Suprapubic skin (tissue), 4 donors: ENCODE data around the gene KYNU. TPM values are rescaled to one million over a fixed set of nuclear protein-coding genes. Genes with fewer than 3 reads are reported as not detected.

Experiments used
- DNase-seq, 2 donors: peaks; one replicate each; pipeline ENCODE4 v3.0.0-alpha.2; 2019; ENCODE audit warnings: low spot score in 2 of 2
- H3K27ac ChIP-seq: fragments of 200-600 bp; sonication (generic); one replicate; pipeline ENCODE4 v1.5.1; 2019
- H3K27me3 ChIP-seq: fragments of 200-600 bp; sonication (generic); one replicate; pipeline ENCODE4 v1.5.1; 2019
- H3K36me3 ChIP-seq: fragments of 200-600 bp; sonication (generic); one replicate; pipeline ENCODE4 v1.5.1; 2019
- H3K4me1 ChIP-seq: fragments of 200-600 bp; sonication (generic); one replicate; pipeline ENCODE4 v1.5.1; 2019
- H3K4me3 ChIP-seq: fragments of 200-600 bp; sonication (generic); one replicate; pipeline ENCODE4 v1.5.1; 2019; ENCODE audit warnings: mild to moderate bottlenecking
- H3K9me3 ChIP-seq: fragments of 200-600 bp; sonication (generic); one replicate; pipeline ENCODE4 v1.5.1; 2019
- CTCF ChIP-seq, 2 donors: fragments of 200-600 bp in 1 of 2; fragments of 450-650 bp in 1 of 2; sonication (generic) in 1 of 2; IDR thresholded peaks; one replicate each; pipeline ENCODE4 v1.5.1; 2016 to 2019; ENCODE audit warnings: antibody characterized with exemption in 2 of 2, mild to moderate bottlenecking in 1 of 2, moderate library complexity in 1 of 2
- EP300 ChIP-seq: sonication (generic); formaldehyde crosslinking; IDR thresholded peaks from one replicate; pipeline ENCODE4 v1.6.1; 2017; ENCODE audit warnings: antibody characterized with exemption
- POLR2A ChIP-seq, 2 donors: fragments of 450-650 bp; IDR thresholded peaks; one replicate each; pipeline ENCODE4 v1.6.1; 2017; ENCODE audit warnings: antibody characterized with exemption in 2 of 2, mild to moderate bottlenecking in 2 of 2, moderate library complexity in 2 of 2
- POLR2AphosphoS5 ChIP-seq, 3 donors: sonication (generic); formaldehyde crosslinking; IDR thresholded peaks; one replicate each; pipeline ENCODE4 v1.6.1; 2017; ENCODE audit warnings: antibody characterized with exemption in 3 of 3
- WGBS: methylation state at CpG from one replicate; pipeline ENCODE4 v1.1.5; 2018; 5-methylcytosine and 5-hydroxymethylcytosine counted together
- total RNA-seq, 4 donors: library from RNA; depleted of rRNA; stranded (reverse); fragments of >200 nt; gene quantifications; one replicate each; pipeline ENCODE4 v1.1.0, GENCODE V29; 2016

Gene KYNU
- total RNA-seq, 4 donors from 2014 or later = 0.29 to 3.9 (median 2.0) TPM

GRCh38 chr2:142952018-142952417 is 74.6 kb downstream of the KYNU start:
- H3K36me3 ChIP-seq = no peaks in the 10 kb centered on the region
- H3K4me1 ChIP-seq = no peaks in the 10 kb centered on the region
- H3K9me3 ChIP-seq = no peaks in the 10 kb centered on the region
- H3K27ac ChIP-seq = no peak overlapping the region
- no peak for DNase-seq
- TF ChIP-seq POLR2AphosphoS5 (IDR thresholded peaks at IDR 0.05) (no peak), EP300 (no peak), CTCF (IDR thresholded peaks at IDR 0.05) (no peak), POLR2A (IDR thresholded peaks at IDR 0.05) (no peak)
- H3K27me3 ChIP-seq = no peaks in the 10 kb centered on the region
- WGBS = 84% methylated on average over 3 of the region's 3 CpGs
- no peak overlapping the region for H3K4me3 ChIP-seq

GRCh38 chr2:142952793-142953494 is 75.5 kb downstream of the KYNU start:
- TF ChIP-seq CTCF (IDR thresholded peaks at IDR 0.05) (no peak), POLR2A (IDR thresholded peaks at IDR 0.05) (no peak), POLR2AphosphoS5 (IDR thresholded peaks at IDR 0.05) (no peak), EP300 (no peak)
- DNase-seq = no peak
- Histone ChIP-seq H3K27me3 (no peaks in the 10 kb centered on the region), H3K36me3 (no peaks in the 10 kb centered on the region), H3K4me3 (no peak overlapping the region), H3K4me1 (no peaks in the 10 kb centered on the region), H3K27ac (no peak overlapping the region), H3K9me3 (no peaks in the 10 kb centered on the region)
- WGBS = 55% methylated on average over 6 of the region's 6 CpGs

GRCh38 chr2:142954493-142954892 is 77.0 kb downstream of the KYNU start:
- Histone ChIP-seq H3K27me3 (no peaks in the 10 kb centered on the region), H3K36me3 (no peaks in the 10 kb centered on the region), H3K9me3 (no peaks in the 10 kb centered on the region), H3K4me1 (no peaks in the 10 kb centered on the region), H3K27ac (no peak overlapping the region), H3K4me3 (no peak overlapping the region)
- DNase-seq = no peak
- WGBS = 67% methylated on average over 1 of the region's 1 CpG
- TF ChIP-seq POLR2AphosphoS5 (IDR thresholded peaks at IDR 0.05) = no peak
- no peak for TF ChIP-seq CTCF (IDR thresholded peaks at IDR 0.05)
- TF ChIP-seq POLR2A (IDR thresholded peaks at IDR 0.05) = no peak
- TF ChIP-seq EP300 = no peak

- H3K36me3 ChIP-seq = no peaks in the 10 kb centered on the region
- H3K4me1 ChIP-seq = no peaks in the 10 kb centered on the region
- TF ChIP-seq CTCF (IDR thresholded peaks at IDR 0.05) = no peak
- no peak for TF ChIP-seq POLR2AphosphoS5 (IDR thresholded peaks at IDR 0.05)
- TF ChIP-seq EP300 = no peak
- no peak for TF ChIP-seq POLR2A (IDR thresholded peaks at IDR 0.05)
- H3K4me3 ChIP-seq = no peak overlapping the region
- H3K9me3 ChIP-seq = no peaks in the 10 kb centered on the region
- no peaks in the 10 kb centered on the region for H3K27me3 ChIP-seq
- no peak for DNase-seq
- H3K27ac ChIP-seq = no peak overlapping the region
- 88% methylated on average over 1 of the region's 1 CpG for WGBS
These were observed 79.7 kb downstream of the KYNU start for GRCh38 chr2:142957144-142957543.

- H3K36me3 ChIP-seq = no peaks in the 10 kb centered on the region
- TF ChIP-seq POLR2AphosphoS5 (IDR thresholded peaks at IDR 0.05) = no peak
- H3K9me3 ChIP-seq = no peaks in the 10 kb centered on the region
- no peak for DNase-seq
- WGBS = 94% methylated on average over 1 of the region's 1 CpG
- H3K4me1 ChIP-seq = no peaks in the 10 kb centered on the region
- no peaks in the 10 kb centered on the region for H3K27me3 ChIP-seq
- no peak overlapping the region for H3K4me3 ChIP-seq
- no peak overlapping the region for H3K27ac ChIP-seq
These were observed 83.7 kb downstream of the KYNU start for GRCh38 chr2:142961202-142961601.

- Histone ChIP-seq H3K9me3 (no peaks in the 10 kb centered on the region), H3K4me3 (no peak overlapping the region), H3K36me3 (no peaks in the 10 kb centered on the region), H3K27ac (no peak overlapping the region), H3K4me1 (no peaks in the 10 kb centered on the region), H3K27me3 (no peaks in the 10 kb centered on the region)
- WGBS = 79% methylated on average over 1 of the region's 1 CpG
- no peak for TF ChIP-seq CTCF (IDR thresholded peaks at IDR 0.05)
- TF ChIP-seq POLR2AphosphoS5 (IDR thresholded peaks at IDR 0.05) = no peak
- TF ChIP-seq POLR2A (IDR thresholded peaks at IDR 0.05) = no peak
- no peak for TF ChIP-seq EP300
- DNase-seq = no peak
These were observed 88.0 kb downstream of the KYNU start for GRCh38 chr2:142965443-142965842.
